HG02973 (cell line): ENCODE measurements around the gene MYO5A.
"Not testable (repeated sequence)": the region's sequence is repeated elsewhere in the genome, so short reads cannot be mapped to it uniquely, and the experiment has no call there.

Source experiments
- ATAC-seq: cut with Tn5 transposase; IDR thresholded peaks from one replicate; pipeline ENCODE4 v1.9.1; 2021; ENCODE audit warnings: moderate library complexity; ENCODE audit not compliant: unreplicated experiment

The MYO5A gene

GRCh38 chr15:52294881-52295420 is 233.7 kb downstream of the MYO5A start:
- ATAC-seq, result no peak

GRCh38 chr15:52292780-52293392 is 235.8 kb downstream of the MYO5A start:
- ATAC-seq, result no peak

- ATAC-seq, result no peak
Observed at GRCh38 chr15:52291204-52291603, 237.5 kb downstream of the MYO5A start.

GRCh38 chr15:52290800-52291199 is 237.9 kb downstream of the MYO5A start:
- no peak for ATAC-seq

- no peak for ATAC-seq
Observed at GRCh38 chr15:52290329-52290728, 238.4 kb downstream of the MYO5A start.

- no peak for ATAC-seq
Observed at GRCh38 chr15:52289629-52290081, 239.0 kb downstream of the MYO5A start.

- ATAC-seq, result no peak
Observed at GRCh38 chr15:52288986-52289385, 239.7 kb downstream of the MYO5A start.

GRCh38 chr15:52288051-52288942 is 240.4 kb downstream of the MYO5A start:
- ATAC-seq, result no peak

GRCh38 chr15:52287114-52287513 is 241.6 kb downstream of the MYO5A start:
- no peak for ATAC-seq

GRCh38 chr15:52285941-52286340 is 242.7 kb downstream of the MYO5A start:
- ATAC-seq, result not testable (repeated sequence)

GRCh38 chr15:52284164-52284563 is 244.5 kb downstream of the MYO5A start:
- ATAC-seq, result no peak

- no peak for ATAC-seq
Observed at GRCh38 chr15:52283281-52283680, 245.4 kb downstream of the MYO5A start.

- ATAC-seq, result no peak
Observed at GRCh38 chr15:52282418-52282817, 246.3 kb downstream of the MYO5A start.

- ATAC-seq, result no peak
Observed at GRCh38 chr15:52281085-52282035, 247.3 kb downstream of the MYO5A start.

- ATAC-seq, result no peak
Observed at GRCh38 chr15:52280326-52281084, 248.2 kb downstream of the MYO5A start.

- ATAC-seq, result no peak
Observed at GRCh38 chr15:52278636-52279367, 249.9 kb downstream of the MYO5A start.

- no peak for ATAC-seq
Observed at GRCh38 chr15:52278135-52278534, 250.5 kb downstream of the MYO5A start.

- ATAC-seq, result no peak
Observed at GRCh38 chr15:52277575-52277974, 251.1 kb downstream of the MYO5A start.

GRCh38 chr15:52276256-52276770 is 252.4 kb downstream of the MYO5A start:
- ATAC-seq, result no peak
